Measurements from ENCODE around the gene LACRT. TPM values are rescaled to one million over a fixed set of nuclear protein-coding genes. Genes with fewer than 3 reads are reported as not detected.
"Not testable (repeated sequence)": the region's sequence is repeated elsewhere in the genome, so short reads cannot be mapped to it uniquely, and the experiment has no call there.

The LACRT gene
- total RNA-seq, 1 experiment from 2014 or later, result not detected

GRCh38 chr12:54650409-54650808, 15.7 kb upstream of the LACRT start:
- Histone ChIP-seq H3K36me3 (no peaks in the 10 kb centered on the region), H3K27me3 (peaks cover 2% of the 10 kb centered on the region; the same call in 1 of the 2 replicates), H3K9me3 (no peaks in the 10 kb centered on the region), H3K4me3 (no peak overlapping the region)
- no peak for DNase-seq

- Histone ChIP-seq H3K36me3 (no peaks in the 10 kb centered on the region), H3K9me3 (no peaks in the 10 kb centered on the region), H3K4me3 (no peak overlapping the region), H3K27me3 (peaks cover 2% of the 10 kb centered on the region; the same call in 1 of the 2 replicates)
- DNase-seq, result no peak
Measured at GRCh38 chr12:54649825-54650224, 15.1 kb upstream of the LACRT start.

- Histone ChIP-seq H3K4me3 (no peak within 1 kb of the TSS), H3K9me3 (no peaks in the 10 kb centered on the region), H3K36me3 (no peaks in the 10 kb centered on the region), H3K27me3 (peaks cover 2% of the 10 kb centered on the region; the same call in 1 of the 2 replicates)
- no peak for DNase-seq
Measured at GRCh38 chr12:54648265-54648664, 13.6 kb upstream of the LACRT start, which contains the start of gene DCD. DCD (minus strand) TSS chr12:54648365; CDS start chr12:54648303, 62 bp downstream.

- Histone ChIP-seq H3K4me3 (no peak overlapping the region), H3K36me3 (no peaks in the 10 kb centered on the region), H3K27me3 (peaks cover 2% of the 10 kb centered on the region; the same call in 1 of the 2 replicates), H3K9me3 (no peaks in the 10 kb centered on the region)
- DNase-seq, result no peak
Measured at GRCh38 chr12:54641554-54641953, 6.9 kb upstream of the LACRT start.

GRCh38 chr12:54641089-54641488, 6.4 kb upstream of the LACRT start:
- Histone ChIP-seq H3K36me3 (no peaks in the 10 kb centered on the region), H3K4me3 (no peak overlapping the region), H3K27me3 (peaks cover 2% of the 10 kb centered on the region; the same call in 1 of the 2 replicates), H3K9me3 (no peaks in the 10 kb centered on the region)
- DNase-seq, result no peak

GRCh38 chr12:54639112-54639511, 4.4 kb upstream of the LACRT start:
- H3K4me3 ChIP-seq, H3K27me3 ChIP-seq, H3K9me3 ChIP-seq, DNase-seq, H3K36me3 ChIP-seq: not testable (repeated sequence)

- no peaks in the 10 kb centered on the region for H3K9me3 ChIP-seq
- no peak for DNase-seq
- H3K36me3 ChIP-seq, result no peaks in the 10 kb centered on the region
- peaks cover 2% of the 10 kb centered on the region; the same call in 1 of the 2 replicates for H3K27me3 ChIP-seq
- no peak overlapping the region for H3K4me3 ChIP-seq
Measured at GRCh38 chr12:54631988-54632728, 2.5 kb downstream of the LACRT start.

- H3K36me3 ChIP-seq, result no peaks in the 10 kb centered on the region
- no peak overlapping the region for H3K4me3 ChIP-seq
- H3K9me3 ChIP-seq, result no peaks in the 10 kb centered on the region
- H3K27me3 ChIP-seq, result peaks cover 2% of the 10 kb centered on the region; the same call in 1 of the 2 replicates
- no peak for DNase-seq
Measured at GRCh38 chr12:54631551-54631950, 3.1 kb downstream of the LACRT start.

GRCh38 chr12:54629925-54630324, 4.8 kb downstream of the LACRT start:
- Histone ChIP-seq H3K9me3 (no peaks in the 10 kb centered on the region), H3K4me3 (no peak overlapping the region), H3K36me3 (no peaks in the 10 kb centered on the region), H3K27me3 (peaks cover 2% of the 10 kb centered on the region; the same call in 1 of the 2 replicates)
- DNase-seq, result no peak

GRCh38 chr12:54628186-54628846, 6.4 kb downstream of the LACRT start:
- Histone ChIP-seq H3K27me3 (peaks cover 5% of the 10 kb centered on the region), H3K4me3 (no peak overlapping the region), H3K9me3 (no peaks in the 10 kb centered on the region), H3K36me3 (no peaks in the 10 kb centered on the region)
- DNase-seq, result no peak

- Histone ChIP-seq H3K27me3 (peaks cover 8% of the 10 kb centered on the region), H3K9me3 (no peaks in the 10 kb centered on the region), H3K4me3 (no peak overlapping the region), H3K36me3 (no peaks in the 10 kb centered on the region)
- DNase-seq, result no peak
Measured at GRCh38 chr12:54627304-54627703, 7.4 kb downstream of the LACRT start.

GRCh38 chr12:54625598-54625997, 9.1 kb downstream of the LACRT start:
- Histone ChIP-seq H3K9me3 (no peaks in the 10 kb centered on the region), H3K4me3 (no peak overlapping the region), H3K36me3 (no peaks in the 10 kb centered on the region), H3K27me3 (peaks cover 15% of the 10 kb centered on the region; the same call in 1 of the 2 replicates)
- DNase-seq, result no peak

- H3K4me3 ChIP-seq, result no peak overlapping the region
- H3K27me3 ChIP-seq, result peaks cover 15% of the 10 kb centered on the region; the same call in 1 of the 2 replicates
- H3K36me3 ChIP-seq, result no peaks in the 10 kb centered on the region
- DNase-seq, result no peak
- no peaks in the 10 kb centered on the region for H3K9me3 ChIP-seq
Measured at GRCh38 chr12:54624315-54625279, 10.1 kb downstream of the LACRT start.

- H3K27me3 ChIP-seq, result peaks cover 15% of the 10 kb centered on the region; the same call in 1 of the 2 replicates
- no peaks in the 10 kb centered on the region for H3K9me3 ChIP-seq
- no peak overlapping the region for H3K4me3 ChIP-seq
- DNase-seq, result no peak
- no peaks in the 10 kb centered on the region for H3K36me3 ChIP-seq
Measured at GRCh38 chr12:54622463-54623183, 12.1 kb downstream of the LACRT start.

- Histone ChIP-seq H3K4me3 (no peak overlapping the region), H3K9me3 (no peaks in the 10 kb centered on the region), H3K36me3 (no peaks in the 10 kb centered on the region), H3K27me3 (peaks cover 12% of the 10 kb centered on the region; the same call in 1 of the 2 replicates)
- no peak for DNase-seq
Measured at GRCh38 chr12:54616933-54617680, 17.6 kb downstream of the LACRT start.

All from MG63 (cell line).